HCT116 (cell line): Measurements from ENCODE around the gene RABL6. TPM values are rescaled to one million over a fixed set of nuclear protein-coding genes. Genes with fewer than 3 reads are reported as not detected.

Source experiments
- ATAC-seq: fragments of 200-7000 bp; cut with Tn5 transposase; 2 replicates; pipeline ENCODE4 v1.9.1; 2020; ENCODE audit warnings: mild to moderate bottlenecking, moderate library complexity
- BruUV-seq: library from RNA; stranded (reverse); fragments of 400-500 nt; replicated peaks from 2 replicates; lab custom pipeline; 2021; lab: Mats Ljungman, UMichigan
- CTCF ChIA-PET: fragments of 300-600 bp; sonication (Branson Sonifier 250); formaldehyde crosslinking; loops from one replicate; lab custom pipeline; 2021; ENCODE audit warnings: antibody characterized with exemption; lab: Charles Lee
- POLR2A ChIA-PET: fragments of 300-600, 350-600 bp; sonication (Branson Sonifier 250); formaldehyde crosslinking; loops from one replicate; lab custom pipeline; 2021; ENCODE audit warnings: antibody characterized with exemption; lab: Charles Lee
- RAD21 ChIA-PET, 2 experiments: fragments of 300-600 bp; sonication (Branson Sonifier 250); formaldehyde crosslinking; loops; one replicate each; lab custom pipeline; 2023; ENCODE audit warnings: low total read pairs in 2 of 2; ENCODE audit not compliant: uncharacterized antibody in 2 of 2, unreplicated experiment in 2 of 2, low non-redundant PET in 1 of 2; lab: Charles Lee
- DNase-seq: peaks from one replicate; pipeline ENCODE4 v3.0.0-alpha.2; 2010; ENCODE audit warnings: low read depth, low spot score
- H2AFZ ChIP-seq: fragments of 200-600 bp; shearing (Covaris generic), sonication (generic); 2 replicates; pipeline ENCODE4 v1.6.1; 2017; ENCODE audit warnings: low read depth, mixed run types, mixed read lengths, antibody characterized with exemption, low read length; ENCODE audit not compliant: poor library complexity, severe bottlenecking
- H3K27ac ChIP-seq: 2 replicates; pipeline ENCODE4 v1.5.1; 2012; ENCODE audit warnings: low read depth, low read length
- H3K27me3 ChIP-seq: fragments of 200-600 bp; sonication (generic); 2 replicates; pipeline ENCODE4 v1.6.1; 2016; ENCODE audit warnings: mixed run types, low read length, mixed read lengths; ENCODE audit not compliant: insufficient read depth
- H3K36me3 ChIP-seq, 2 experiments: fragments of 200-500 bp in 1 of 2; fragments of 200-600 bp in 1 of 2; sonication (Bioruptor generic) in 1 of 2; sonication (generic) in 1 of 2; 2 replicates each; pipeline versions ENCODE4 v1.5.1 to v1.6.1; 2014 to 2016; ENCODE audit warnings: low read length in 2 of 2, inconsistent platforms in 1 of 2, mixed read lengths in 1 of 2, mixed run types in 1 of 2; ENCODE audit not compliant: insufficient read depth in 2 of 2, control insufficient read depth in 1 of 2
- H3K4me1 ChIP-seq, 2 experiments: fragments of 200-600 bp in 1 of 2; sonication (generic) in 1 of 2; 2 replicates each; pipeline versions ENCODE4 v1.5.1 to v1.6.1; 2012 to 2017; ENCODE audit warnings: low read length in 2 of 2, inconsistent platforms in 1 of 2, mild to moderate bottlenecking in 1 of 2, mixed read lengths in 1 of 2, mixed run types in 1 of 2, moderate library complexity in 1 of 2; ENCODE audit not compliant: insufficient read depth in 2 of 2, control insufficient read depth in 1 of 2
- H3K4me2 ChIP-seq: fragments of 200-600 bp; sonication (generic); 2 replicates; pipeline ENCODE4 v1.6.1; 2017; ENCODE audit warnings: mixed run types, low read length, mixed read lengths
- H3K4me3 ChIP-seq, 2 experiments: fragments of 200-600 bp in 1 of 2; sonication (generic) in 1 of 2; replicated peaks in 1 of 2; 2 replicates each; pipeline ENCODE4 v1.5.1; 2011 to 2016; ENCODE audit warnings: low read length in 2 of 2, control low read depth in 1 of 2, low read depth in 1 of 2, mild to moderate bottlenecking in 1 of 2, mixed read lengths in 1 of 2, mixed run types in 1 of 2
- H3K79me2 ChIP-seq: fragments of 200-600 bp; sonication (generic); 2 replicates; pipeline ENCODE4 v1.6.1; 2017; ENCODE audit warnings: mild to moderate bottlenecking, mixed run types, low read length, moderate library complexity, mixed read lengths; ENCODE audit not compliant: insufficient read depth
- H3K9ac ChIP-seq: fragments of 200-600 bp; sonication (generic); 2 replicates; pipeline ENCODE4 v1.6.1; 2016; ENCODE audit warnings: low read length, mixed read lengths
- H3K9me2 ChIP-seq: fragments of 200-600 bp; sonication (generic), shearing (Covaris generic); 2 replicates; pipeline ENCODE4 v1.6.1; 2017; ENCODE audit warnings: mixed run types, mild to moderate bottlenecking, moderate library complexity; ENCODE audit not compliant: insufficient read depth
- H3K9me3 ChIP-seq, 2 experiments: fragments of 200-500 bp in 1 of 2; fragments of 200-600 bp in 1 of 2; sonication (Bioruptor generic) in 1 of 2; sonication (generic) in 1 of 2; 2 replicates each; pipeline ENCODE4 v1.6.1; 2014 to 2017; ENCODE audit warnings: low read length in 2 of 2, mixed read lengths in 2 of 2, inconsistent platforms in 1 of 2, low read depth in 1 of 2, mild to moderate bottlenecking in 1 of 2, mixed run types in 1 of 2, moderate library complexity in 1 of 2; ENCODE audit not compliant: control insufficient read depth in 1 of 2, insufficient read depth in 1 of 2
- H4K20me1 ChIP-seq: fragments of 200-600 bp; sonication (generic), shearing (Covaris generic); 2 replicates; pipeline ENCODE4 v1.6.1; 2017; ENCODE audit warnings: mixed run types, mild to moderate bottlenecking, moderate library complexity; ENCODE audit not compliant: insufficient read depth
- ATF3 ChIP-seq: IDR thresholded peaks from 2 replicates; pipeline ENCODE4 v1.6.1; 2012
- CBX3 ChIP-seq: IDR thresholded peaks from 2 replicates; pipeline ENCODE4 v1.6.1; 2012; ENCODE audit warnings: low read depth
- EZH2phosphoT487 ChIP-seq: fragments of 200-600 bp; IDR thresholded peaks from 2 replicates; pipeline ENCODE4 v1.6.1; 2018; ENCODE audit warnings: antibody characterized with exemption, borderline replicate concordance
- JUND ChIP-seq: IDR thresholded peaks from 2 replicates; pipeline ENCODE4 v1.6.1; 2012
- MAX ChIP-seq: IDR thresholded peaks from 2 replicates; pipeline ENCODE4 v1.6.1; 2012
- POLR2AphosphoS5 ChIP-seq: IDR thresholded peaks from 2 replicates; pipeline ENCODE4 v1.6.1; 2011; ENCODE audit warnings: mild to moderate bottlenecking, low read depth, low read length, moderate library complexity
- RAD21 ChIP-seq: IDR thresholded peaks from 2 replicates; pipeline ENCODE4 v1.6.1; 2012; ENCODE audit warnings: low read depth, mild to moderate bottlenecking
- REST ChIP-seq: IDR thresholded peaks from 2 replicates; pipeline ENCODE4 v1.6.1; 2012; ENCODE audit warnings: low read depth
- SIN3A ChIP-seq: IDR thresholded peaks from 2 replicates; pipeline ENCODE4 v1.6.1; 2012; ENCODE audit warnings: low read depth
- SP1 ChIP-seq: IDR thresholded peaks from 2 replicates; pipeline ENCODE4 v1.6.1; 2012; ENCODE audit warnings: low read depth
- SRF ChIP-seq: IDR thresholded peaks from 2 replicates; pipeline ENCODE4 v1.6.1; 2012; ENCODE audit warnings: low read depth
- ZFX ChIP-seq: fragments of 450-650 bp; IDR thresholded peaks from 2 replicates; pipeline ENCODE4 v1.6.1; 2017
- intact Hi-C: fragments of 100-400 bp; cut with micrococcal nuclease; formaldehyde crosslinking; loops from 2 replicates; pipeline ENCODE4 v1.10.0; 2022
- total RNA-seq: library from RNA; stranded (reverse); gene quantifications from one replicate; pipeline ENCODE4 v1.2.1, GENCODE V29; 2021; ENCODE audit not compliant: unreplicated experiment

Gene RABL6
- total RNA-seq, 1 experiment from 2014 or later = 98.6 TPM

GRCh38 chr9:136782452-136782851, 25.3 kb upstream of the RABL6 start:
- no peaks in the 10 kb centered on the region for H3K9me2 ChIP-seq
- H4K20me1 ChIP-seq = no peaks in the 10 kb centered on the region
- no peak for TF ChIP-seq SP1
- TF ChIP-seq CBX3 = no peak
- TF ChIP-seq JUND = no peak
- TF ChIP-seq RAD21 = no peak
- TF ChIP-seq ATF3 = no peak
- TF ChIP-seq EZH2phosphoT487 = no peak
- TF ChIP-seq ZFX = no peak
- no peak for TF ChIP-seq REST
- no peak for TF ChIP-seq POLR2AphosphoS5
- TF ChIP-seq SRF = no peak
- no peak for TF ChIP-seq SIN3A
- no peak for TF ChIP-seq MAX
- ChIA-PET RAD21 (no interaction called here), CTCF (no interaction called here), POLR2A (no interaction called here)
- H3K36me3 ChIP-seq = no peaks in the 10 kb centered on the region
- H3K4me3 ChIP-seq = no peak overlapping the region
- no peak overlapping the region for H3K9ac ChIP-seq
- no peaks in the 10 kb centered on the region for H3K27me3 ChIP-seq
- no peaks in the 10 kb centered on the region for H3K9me3 ChIP-seq
- peaks cover 2 to 10% of the 10 kb centered on the region in 2 experiments; a peak in 2 of 4 replicates for H3K4me1 ChIP-seq
- no peaks in the 10 kb centered on the region for H3K79me2 ChIP-seq
- no peak overlapping the region for H3K27ac ChIP-seq
- DNase-seq (no peak), ATAC-seq (no peak)
- H2AFZ ChIP-seq = no peak overlapping the region
- H3K4me2 ChIP-seq = no peak overlapping the region
- intact Hi-C loops = loop anchor here (10.0 kb wide), 1 partner anchor 442 kb away; the partner anchor contains the start of genes CYSRT1, RNF208 and RNF224
- BruUV-seq = no TSS peak
